NCI-H2107 treated with DMSO at 0.1 percent for 48 hours (cell line): ENCODE data around the gene SSPN.

Experiments
- DNase-seq: peaks from one replicate; lab custom pipeline; 2025; ENCODE audit not compliant: unreplicated experiment; lab: John Stamatoyannopoulos, UW

The SSPN gene

DNA sequence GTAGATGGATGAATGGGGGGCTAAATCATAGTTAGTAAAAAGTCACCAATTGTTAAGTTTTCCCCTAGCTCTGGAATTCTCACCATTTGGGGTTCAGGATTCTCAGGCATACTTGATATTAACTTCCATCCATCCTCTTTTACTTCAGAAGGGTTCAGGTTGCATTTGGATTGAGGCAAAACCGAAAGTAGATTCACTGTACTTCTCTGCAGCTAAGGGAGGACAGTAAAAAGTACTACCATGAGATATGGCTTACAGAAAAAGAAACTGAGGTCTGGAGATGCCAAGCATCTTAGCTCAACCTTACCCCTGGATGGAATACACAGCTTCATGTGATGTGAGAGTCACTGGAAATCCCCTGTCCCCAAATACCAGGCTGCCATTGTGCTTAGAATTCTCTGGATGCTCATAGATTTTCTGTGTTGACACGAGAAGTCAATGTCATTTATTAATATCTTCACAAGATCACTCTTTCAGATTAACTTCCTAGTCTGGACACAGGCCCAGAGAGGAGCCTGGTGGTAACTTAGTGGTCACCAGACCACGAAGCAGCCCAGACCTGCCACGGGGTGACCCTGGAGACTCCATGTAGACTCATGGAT is 87.1 kb downstream of the SSPN start:
- no peak for DNase-seq

DNA sequence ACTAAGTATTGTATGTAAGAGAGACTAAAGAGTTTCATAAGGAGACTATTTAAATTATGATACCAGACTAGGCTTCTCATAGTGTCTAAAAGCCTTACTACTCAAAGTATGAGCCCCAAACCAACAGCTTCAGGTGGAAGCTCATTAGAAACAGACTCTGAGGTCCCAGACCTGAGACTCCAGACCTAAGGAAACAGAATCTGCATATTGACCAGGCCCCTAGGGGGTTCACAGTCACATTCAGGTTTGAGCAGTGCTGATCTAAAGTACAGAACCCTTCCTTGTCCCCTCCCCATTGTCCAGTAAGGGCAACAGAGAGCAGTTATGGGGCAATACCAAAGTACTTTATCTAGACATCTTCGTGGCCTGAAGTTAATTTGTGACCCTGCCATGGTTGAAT is 87.7 kb downstream of the SSPN start:
- no peak for DNase-seq

DNA sequence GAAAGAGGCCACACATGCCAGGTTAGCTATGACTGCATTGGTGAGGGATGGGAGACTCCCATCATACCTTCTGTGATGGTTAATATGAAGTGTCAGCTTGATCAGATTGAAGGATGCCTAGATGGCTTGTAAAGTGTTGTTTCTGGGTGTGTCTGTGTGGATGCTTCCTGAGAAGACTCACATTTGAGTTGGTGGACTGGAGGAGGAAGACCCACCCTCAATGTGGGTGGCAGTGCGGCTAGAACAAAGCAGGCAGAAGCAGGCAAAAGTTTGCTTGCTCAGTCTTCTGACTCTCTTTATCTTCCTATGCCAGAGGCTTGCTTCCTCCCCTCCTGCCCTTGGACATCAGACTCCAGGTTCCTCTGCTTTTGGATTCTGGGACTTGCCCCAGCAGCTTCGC is 88.2 kb downstream of the SSPN start:
- no peak for DNase-seq

DNA sequence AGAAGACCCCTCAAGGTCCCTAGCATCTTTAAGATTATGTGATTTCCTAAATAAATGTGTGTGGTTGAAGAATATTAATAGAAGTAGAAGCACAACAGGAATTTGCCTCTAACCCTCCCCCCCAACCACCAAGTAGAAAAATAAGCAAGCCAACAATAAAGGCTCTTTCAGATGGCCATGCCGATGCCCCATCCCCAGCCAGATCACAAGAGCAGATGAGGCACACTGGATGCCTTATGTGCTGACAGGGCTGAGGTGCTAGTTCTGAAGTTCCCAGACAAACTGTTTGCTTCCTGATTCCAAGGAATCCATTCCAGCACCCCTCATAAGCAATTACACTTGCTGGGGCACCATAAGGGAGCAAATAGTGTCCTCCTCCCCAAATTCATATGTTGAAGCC is 90.0 kb downstream of the SSPN start:
- no peak for DNase-seq

DNA sequence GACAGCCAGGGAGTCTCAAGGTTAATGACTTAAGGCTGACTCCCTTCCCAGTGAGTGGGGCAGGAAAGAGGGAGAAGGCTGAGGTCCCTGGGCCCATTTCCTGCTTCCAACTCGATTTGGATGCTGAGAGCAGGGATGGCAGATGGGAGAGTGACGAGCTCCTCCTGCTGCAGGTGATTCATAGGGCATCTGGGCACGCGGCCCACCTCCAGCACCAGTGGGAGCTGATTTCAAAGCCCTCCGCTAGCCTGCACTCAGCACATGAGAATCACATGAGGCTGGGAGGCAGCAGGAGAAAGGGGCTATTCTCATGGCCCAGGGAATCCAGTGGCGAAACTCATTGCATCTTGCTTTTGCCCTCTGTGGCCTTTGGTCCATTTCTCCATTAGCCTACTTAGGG is 90.8 kb downstream of the SSPN start:
- no peak for DNase-seq

DNA sequence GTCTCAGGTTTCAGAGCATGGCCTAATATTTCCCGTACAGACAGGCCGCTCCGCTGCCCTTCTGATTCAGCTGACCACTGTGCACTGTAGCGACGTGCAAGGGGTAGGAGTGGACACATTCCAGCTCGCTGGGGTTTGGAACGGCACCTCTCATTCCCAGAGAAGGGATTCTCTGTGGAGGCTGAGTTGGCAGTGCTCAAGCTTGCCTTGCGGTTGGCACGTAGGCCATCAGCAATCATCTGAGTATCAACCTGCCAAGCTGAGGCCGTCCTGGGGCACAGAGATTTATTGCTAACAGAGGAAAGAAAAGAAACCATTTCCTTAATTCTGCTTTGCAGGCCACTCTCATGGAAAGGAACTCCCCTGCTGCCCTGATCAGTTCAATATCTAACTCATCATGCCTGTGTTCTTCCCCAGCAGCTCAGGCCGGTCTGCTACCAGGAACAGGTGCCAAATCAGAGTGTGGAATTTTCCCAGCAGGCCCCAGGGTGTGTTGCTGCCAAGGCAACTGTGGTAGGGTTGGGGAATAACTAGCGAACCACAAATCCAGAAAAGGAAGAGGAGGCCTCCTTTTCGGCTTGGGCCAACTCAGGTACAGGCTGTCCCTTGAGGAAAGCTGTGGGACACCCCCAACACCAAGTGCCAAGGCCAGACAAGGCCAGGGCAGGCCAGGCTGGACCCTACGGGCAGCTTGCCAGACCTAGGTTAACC is 92.5 kb downstream of the SSPN start:
- DNase-seq, result no peak

DNA sequence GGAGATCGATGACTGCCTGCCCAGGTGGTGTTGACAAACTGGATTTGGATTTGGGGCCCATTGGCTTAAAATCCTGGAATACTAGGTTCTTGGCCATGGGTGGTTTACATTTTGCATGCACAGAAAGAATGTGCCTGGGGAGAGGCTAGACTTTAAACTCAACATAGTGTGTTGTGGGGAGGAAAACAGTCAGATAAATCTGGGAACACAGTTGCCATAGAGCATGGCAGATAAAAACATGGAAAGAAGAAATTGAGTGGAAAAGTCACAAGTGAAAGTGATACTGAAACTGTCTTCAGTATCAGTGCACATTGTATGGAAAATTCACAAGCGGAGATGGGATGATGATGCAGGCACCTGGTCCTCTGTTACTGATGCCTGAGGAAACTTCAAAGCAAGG is 95.2 kb downstream of the SSPN start:
- DNase-seq, result no peak

DNA sequence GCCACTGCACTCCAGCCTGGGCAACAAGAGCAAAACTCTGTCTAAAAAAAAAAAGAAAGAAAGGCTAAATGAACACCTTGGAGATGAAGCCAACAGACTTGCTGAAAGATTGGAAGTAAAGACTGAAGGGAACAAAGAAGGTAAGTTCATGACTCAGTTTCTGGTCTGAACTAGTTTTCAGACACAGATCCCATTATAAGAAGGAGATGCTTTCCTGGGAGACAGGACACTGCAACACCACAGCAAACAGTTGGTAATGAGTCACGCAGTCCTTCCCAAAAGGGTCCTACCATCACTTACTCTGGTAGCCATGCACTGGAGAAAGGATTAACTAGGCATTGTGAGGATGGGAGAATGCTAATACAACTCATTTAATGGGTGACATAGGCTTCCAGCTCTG is 97.2 kb downstream of the SSPN start:
- DNase-seq, result no peak

DNA sequence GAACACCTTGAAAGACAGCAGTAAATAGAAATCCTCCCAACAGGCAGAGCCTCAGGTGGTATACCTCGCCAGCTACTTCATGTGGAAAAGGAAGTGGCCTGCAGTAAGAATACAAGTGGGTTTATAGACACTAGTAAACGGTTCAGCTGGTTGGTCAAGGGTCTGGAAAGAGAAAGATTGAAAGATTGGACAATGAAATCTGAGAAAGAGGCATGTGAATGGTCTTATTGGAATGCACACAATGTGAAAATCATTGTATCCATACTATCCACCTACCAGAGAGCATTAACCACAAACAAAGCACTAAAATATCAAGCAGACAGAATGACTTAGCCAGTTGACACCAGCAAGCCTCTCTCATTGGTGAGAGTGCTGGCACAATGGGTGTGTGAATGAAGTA is 98.2 kb downstream of the SSPN start:
- no peak for DNase-seq

DNA sequence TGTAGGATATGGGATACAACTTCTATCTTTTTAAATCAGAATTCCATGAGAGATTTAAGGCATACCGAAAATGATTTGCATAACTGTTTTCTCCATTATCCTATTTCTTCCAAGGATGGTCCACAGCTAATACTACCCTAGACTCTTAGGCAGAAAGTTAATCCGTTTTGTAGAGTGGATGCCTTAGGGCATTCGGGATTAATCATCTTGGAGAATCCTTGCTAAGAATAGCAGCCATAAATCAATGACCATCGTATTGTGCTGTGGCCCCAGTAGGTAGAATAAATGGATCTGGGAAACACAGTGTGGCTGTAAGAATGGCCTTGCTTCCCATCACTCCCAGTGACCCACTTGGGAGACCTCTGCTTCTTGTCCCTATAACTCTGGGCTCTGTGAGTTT is 99.6 kb downstream of the SSPN start:
- DNase-seq, result no peak

DNA sequence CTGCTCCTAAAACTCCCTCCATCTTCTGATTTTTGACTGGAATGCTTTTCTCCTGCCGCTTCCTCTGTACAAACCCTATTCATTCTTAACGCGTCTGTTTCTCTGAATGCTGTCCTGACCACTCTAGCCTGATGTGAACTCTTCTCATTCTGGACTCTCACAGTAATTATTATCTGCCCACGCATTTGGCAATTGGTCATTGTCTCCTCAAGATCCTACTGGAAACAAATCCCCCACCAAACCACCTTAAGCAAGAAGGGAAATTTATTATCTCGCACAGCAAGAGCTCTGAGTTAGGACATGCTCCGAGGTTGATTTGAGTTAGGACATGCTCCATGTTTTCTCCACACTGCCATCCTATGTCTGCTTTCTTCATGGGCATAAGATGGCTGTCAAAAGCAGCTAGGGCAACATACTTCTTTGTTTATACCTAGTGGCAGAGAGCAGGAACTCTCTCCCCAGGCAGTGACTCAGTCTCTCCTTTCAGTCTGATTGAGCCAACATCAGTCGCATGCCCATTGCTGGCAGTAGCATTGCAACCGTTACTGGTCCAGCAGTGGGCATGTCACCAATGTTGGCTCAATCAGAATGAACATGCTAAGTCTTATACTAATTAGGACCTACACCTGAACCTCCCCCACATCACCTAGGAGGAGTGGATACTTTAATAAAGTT is 102.2 kb downstream of the SSPN start:
- no peak for DNase-seq

DNA sequence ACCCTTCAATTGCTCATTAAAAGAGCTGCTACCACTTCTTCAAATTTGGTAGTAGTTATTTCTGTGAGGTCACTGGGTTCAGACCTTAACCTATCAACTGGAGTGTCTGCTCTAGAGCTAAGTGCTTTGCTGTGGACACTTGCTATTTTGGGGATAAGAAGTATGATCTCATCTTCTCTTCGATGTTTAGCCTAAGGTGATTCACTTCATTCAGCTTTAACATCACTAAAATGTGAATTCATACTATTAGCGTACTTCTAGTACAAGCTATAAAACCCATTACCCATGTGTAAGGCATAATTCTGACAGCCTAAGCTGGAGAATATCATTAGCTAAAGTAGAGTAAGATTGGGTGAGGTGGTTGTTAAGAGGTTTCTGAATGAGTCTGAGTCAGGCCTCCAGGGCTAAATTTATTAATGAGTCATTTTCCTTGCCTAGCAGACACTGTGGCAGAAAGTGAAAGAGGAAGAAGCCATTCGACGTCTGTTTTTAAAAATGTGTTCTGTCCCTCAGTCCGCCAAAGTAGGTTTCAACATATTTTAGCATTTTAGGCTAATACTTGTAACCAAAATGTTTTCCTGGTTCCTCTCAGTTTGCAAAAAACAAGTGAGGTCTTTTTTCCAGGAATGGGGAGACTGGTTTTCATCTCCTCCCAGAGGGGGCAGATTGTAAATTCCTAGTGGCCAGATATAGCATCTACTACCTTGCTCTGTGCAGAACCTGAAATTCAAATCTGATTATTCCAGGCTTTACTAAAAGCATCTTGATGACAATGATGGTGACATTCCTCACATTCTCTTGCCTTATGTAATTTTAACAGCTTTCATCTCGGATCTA is 103.6 kb downstream of the SSPN start:
- DNase-seq, result no peak

DNA sequence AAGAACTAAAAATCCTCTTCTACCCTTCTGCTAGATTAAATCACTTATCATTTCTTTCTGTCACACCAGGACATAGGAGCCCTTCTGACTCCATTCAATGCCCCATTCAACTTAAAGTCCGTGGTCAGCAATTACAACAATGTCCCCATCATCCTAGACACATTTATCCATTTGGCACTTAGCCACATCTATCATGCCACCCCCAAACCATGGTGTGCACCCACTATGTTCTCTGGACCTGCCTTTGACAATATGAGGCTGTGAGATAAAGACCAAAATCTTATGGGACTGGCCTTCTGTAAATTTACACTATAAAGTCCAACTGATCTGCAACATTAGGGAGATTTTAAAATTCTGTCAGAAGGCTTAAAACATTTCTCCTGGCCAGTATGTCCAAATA is 104.4 kb downstream of the SSPN start:
- DNase-seq, result no peak
